Omental fat pad (tissue), 4 donors: ENCODE results near the gene SCG2. TPM values are rescaled to one million over a fixed set of nuclear protein-coding genes. Genes with fewer than 3 reads are reported as not detected.

Experiments
- ATAC-seq: fragments of 150-250 bp; one replicate; pipeline ENCODE4 v1.9.1; 2016; ENCODE audit warnings: mild to moderate bottlenecking, moderate library complexity; ENCODE audit not compliant: low FRiP score
- DNase-seq: peaks from one replicate; pipeline ENCODE4 v3.0.0-alpha.2; 2019; ENCODE audit warnings: low spot score
- total RNA-seq, 4 donors: library from RNA; depleted of rRNA; stranded (reverse); fragments of >200 nt; gene quantifications; one replicate each; pipeline ENCODE4 v1.1.0, GENCODE V29; 2016
- TF ChIP-seq, protein P1 (sequence below), 3 donors: fragments of 450-650 bp; IDR thresholded peaks; one replicate each; pipeline ENCODE4 v1.5.1; 2016 to 2017; ENCODE audit warnings: antibody characterized with exemption in 3 of 3, mild to moderate bottlenecking in 3 of 3, moderate library complexity in 2 of 3

The SCG2 gene
- total RNA-seq, 4 donors from 2014 or later, result 0.25 to 0.56 (median 0.48) TPM

DNA sequence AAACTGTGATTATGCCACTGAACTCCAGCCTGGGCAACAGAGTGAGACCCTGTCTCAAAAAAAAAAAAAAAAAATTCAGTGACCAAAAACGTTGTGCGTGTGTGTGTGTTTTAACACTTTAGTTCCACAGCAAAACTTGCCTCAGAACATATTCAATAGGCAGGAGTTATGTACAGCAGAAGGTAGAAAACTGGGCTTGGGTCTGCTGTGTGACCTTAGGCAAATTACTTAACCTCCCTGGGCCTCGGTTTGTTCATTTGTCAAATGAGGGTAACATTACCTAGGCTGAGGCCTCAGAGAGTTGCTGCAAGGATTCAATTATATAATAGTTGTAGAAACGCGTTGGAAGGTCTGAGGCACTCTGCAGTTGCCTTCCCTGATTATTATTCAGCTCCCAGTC, 10.3 kb upstream of the SCG2 start:
- ATAC-seq, result peak; percentile 27
- TF ChIP-seq, protein P1, sequence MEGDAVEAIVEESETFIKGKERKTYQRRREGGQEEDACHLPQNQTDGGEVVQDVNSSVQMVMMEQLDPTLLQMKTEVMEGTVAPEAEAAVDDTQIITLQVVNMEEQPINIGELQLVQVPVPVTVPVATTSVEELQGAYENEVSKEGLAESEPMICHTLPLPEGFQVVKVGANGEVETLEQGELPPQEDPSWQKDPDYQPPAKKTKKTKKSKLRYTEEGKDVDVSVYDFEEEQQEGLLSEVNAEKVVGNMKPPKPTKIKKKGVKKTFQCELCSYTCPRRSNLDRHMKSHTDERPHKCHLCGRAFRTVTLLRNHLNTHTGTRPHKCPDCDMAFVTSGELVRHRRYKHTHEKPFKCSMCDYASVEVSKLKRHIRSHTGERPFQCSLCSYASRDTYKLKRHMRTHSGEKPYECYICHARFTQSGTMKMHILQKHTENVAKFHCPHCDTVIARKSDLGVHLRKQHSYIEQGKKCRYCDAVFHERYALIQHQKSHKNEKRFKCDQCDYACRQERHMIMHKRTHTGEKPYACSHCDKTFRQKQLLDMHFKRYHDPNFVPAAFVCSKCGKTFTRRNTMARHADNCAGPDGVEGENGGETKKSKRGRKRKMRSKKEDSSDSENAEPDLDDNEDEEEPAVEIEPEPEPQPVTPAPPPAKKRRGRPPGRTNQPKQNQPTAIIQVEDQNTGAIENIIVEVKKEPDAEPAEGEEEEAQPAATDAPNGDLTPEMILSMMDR (IDR thresholded peaks at IDR 0.05), result no peak

DNA sequence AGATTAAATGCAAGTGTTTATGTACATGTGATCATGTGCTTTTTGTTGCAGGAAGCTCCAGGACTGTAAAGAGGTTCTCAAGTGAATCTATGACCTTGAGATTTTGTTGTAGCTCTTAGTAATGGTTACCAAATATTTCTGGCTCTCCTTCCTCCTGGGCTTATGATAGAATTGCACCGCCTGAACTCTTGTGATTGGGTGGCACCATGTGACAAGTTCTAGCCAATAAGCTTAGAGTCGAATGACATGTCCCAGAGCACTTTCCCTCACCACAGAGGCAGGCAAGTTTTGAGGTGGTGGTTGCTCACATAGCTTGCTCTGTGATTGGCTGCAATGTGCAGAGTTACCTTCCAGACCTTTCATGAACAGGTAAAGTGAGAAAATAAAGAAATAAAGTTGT, 8.9 kb upstream of the SCG2 start:
- no peak for DNase-seq
- TF ChIP-seq, protein P1 (IDR thresholded peaks at IDR 0.05), result no peak
- ATAC-seq, result no peak

More for the DNA sequence above, 10.3 kb upstream of the SCG2 start:
- no peak for DNase-seq

- DNase-seq (no peak), ATAC-seq (no peak)
- TF ChIP-seq, protein P1 (IDR thresholded peaks at IDR 0.05), result no peak
Observed at GRCh38 chr2:223607476-223607875, 5.3 kb upstream of the SCG2 start.

DNA sequence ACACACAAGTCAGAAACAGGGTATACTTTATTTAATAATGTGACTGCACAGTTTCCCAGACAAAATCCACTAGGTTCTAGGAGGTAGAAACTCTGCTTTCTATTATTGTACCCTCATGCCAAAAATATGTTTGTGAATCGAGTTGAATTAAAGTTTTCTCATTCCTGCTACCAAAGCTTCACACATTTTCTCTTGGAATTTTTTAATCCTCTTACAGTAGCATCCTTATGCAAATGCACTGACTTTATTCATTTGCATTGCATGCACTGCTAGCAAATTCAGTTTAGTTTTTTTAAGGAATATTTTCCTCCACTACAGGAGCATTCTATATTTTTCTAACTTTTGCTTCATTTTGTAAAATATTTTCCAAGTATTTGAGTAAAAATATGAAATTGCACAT, 4.8 kb upstream of the SCG2 start:
- ATAC-seq (no peak), DNase-seq (no peak)
- TF ChIP-seq, protein P1 (IDR thresholded peaks at IDR 0.05), result no peak

GRCh38 chr2:223604231-223604630, 2.1 kb upstream of the SCG2 start:
- TF ChIP-seq, protein P1 (IDR thresholded peaks at IDR 0.05), result no peak
- ATAC-seq (no peak), DNase-seq (no peak)

- DNase-seq (no peak), ATAC-seq (no peak)
- TF ChIP-seq, protein P1 (IDR thresholded peaks at IDR 0.05), result no peak
Observed at GRCh38 chr2:223602972-223603371, 811 bp upstream of the SCG2 start.

GRCh38 chr2:223601018-223601417, 1.1 kb downstream of the SCG2 start:
- DNase-seq (no peak), ATAC-seq (no peak)
- TF ChIP-seq, protein P1 (IDR thresholded peaks at IDR 0.05), result no peak
